ENCODE data around the gene KYNU.

GRCh38 chr2:142920571-142920970 is 43.1 kb downstream of the KYNU start:
- TF ChIP-seq POLR2A (IDR thresholded peaks at IDR 0.05), result no peak
- TF ChIP-seq CTCF (IDR thresholded peaks at IDR 0.05), result no peak
